SHP77 (cell line): ENCODE measurements around the gene CISD2.
"Not testable (repeated sequence)": the region's sequence is repeated elsewhere in the genome, so short reads cannot be mapped to it uniquely, and the experiment has no call there.

Source experiments
- DNase-seq, 2 experiments: peaks; one replicate each; lab custom pipeline; 2025; lab: John Stamatoyannopoulos, UW

CISD2 gene

DNA sequence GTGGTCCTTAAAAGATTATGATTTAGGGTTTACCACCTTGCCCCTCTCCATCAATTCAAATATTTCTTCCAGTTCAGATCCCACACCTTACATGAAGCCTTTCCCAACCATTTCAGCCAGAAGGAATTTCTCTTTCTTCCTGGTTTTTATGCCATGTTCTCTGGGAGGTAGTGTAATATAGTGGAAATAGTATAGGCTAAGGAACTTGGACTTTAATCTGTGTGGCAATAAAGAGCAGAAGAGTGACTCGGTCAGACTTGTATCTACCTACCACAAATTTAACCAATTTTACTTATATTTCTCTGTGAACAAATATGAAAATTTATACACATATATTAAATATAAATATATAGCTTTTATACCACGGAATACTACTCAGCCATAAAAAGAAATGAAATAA, 18.4 kb upstream of the CISD2 start:
- DNase-seq = no peak

DNA sequence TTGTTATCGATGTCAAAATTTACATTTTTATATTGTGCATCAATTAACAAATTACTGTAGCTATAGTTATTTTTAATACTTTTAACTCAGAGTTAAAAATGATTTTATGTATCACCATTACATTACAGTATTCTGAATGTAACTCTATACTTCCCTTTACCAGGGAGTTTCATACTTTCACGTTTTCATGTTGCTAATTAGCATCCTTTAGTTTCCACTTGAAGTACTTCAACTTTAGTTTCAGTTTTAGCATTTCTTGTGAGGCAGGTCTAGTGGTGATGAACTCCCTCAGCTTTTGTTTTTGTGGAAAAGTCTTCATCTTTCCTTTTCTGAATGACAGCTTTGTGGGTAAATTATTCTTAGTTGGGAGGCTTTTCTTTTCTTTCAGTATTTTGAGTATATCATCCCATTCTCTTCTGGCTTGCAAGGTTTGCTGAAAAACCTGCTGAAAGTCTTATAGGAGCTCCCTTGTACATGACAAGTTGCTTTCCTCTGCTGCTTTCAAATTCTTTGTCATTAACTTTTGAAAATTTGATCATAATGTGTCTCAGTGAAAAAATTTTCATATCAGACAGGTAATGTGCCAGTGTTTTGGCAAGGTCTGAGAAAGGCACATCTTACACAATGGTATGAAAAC, 9.8 kb upstream of the CISD2 start:
- no peak for DNase-seq

DNA sequence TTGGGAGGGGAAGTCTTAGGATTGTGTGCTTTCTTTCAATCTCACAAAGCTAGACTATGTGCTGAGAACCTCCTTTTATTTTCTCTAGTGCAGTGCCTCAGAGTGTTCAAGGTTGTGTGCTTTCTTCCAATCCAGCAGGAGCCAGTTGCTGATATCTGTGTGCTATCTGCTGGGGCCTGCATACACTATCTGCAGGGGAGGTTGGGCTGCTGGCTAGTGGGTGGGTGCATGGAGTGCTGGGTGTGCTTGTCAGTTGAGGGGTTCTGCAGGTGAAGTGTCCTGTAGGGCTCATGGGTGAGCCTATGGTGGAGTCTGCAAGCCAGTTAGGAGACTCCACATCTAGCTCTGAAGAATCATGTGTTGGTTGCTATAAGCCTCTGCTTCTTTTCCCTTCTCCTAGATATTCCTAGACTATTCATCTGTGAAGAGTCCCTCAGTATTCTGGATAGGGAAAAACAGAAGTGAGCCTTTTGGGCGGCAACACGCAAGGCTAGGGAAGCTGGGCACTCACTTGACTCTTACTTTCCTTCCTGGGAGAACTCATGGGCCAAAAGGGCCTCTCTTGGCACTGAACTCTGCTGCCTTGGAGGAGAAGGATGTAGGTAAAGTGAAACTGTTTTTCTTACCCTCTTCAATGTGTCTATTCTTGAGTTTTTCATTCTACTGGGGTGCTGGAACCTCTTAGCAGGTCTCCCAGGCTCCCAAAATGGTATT, 8.0 kb upstream of the CISD2 start:
- no peak for DNase-seq

DNA sequence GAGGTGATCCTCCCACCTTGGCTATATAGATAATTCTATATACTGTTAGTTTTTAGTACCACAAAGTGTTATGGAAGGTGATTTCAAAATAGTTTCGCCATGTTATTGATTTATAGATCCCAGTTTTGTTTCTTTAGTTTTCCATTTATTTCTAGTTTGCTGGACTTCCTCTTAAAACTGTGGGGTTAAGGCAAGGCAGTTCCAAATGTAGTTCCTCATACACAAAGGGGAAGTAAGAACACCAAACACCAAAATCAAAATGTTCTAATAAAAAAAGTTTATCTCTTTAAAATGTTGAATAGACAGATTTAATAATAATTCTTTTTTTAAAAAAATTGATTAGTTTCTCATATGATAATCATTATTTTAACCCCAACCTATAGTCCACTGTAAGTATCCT, 6.8 kb upstream of the CISD2 start:
- DNase-seq = no peak

DNA sequence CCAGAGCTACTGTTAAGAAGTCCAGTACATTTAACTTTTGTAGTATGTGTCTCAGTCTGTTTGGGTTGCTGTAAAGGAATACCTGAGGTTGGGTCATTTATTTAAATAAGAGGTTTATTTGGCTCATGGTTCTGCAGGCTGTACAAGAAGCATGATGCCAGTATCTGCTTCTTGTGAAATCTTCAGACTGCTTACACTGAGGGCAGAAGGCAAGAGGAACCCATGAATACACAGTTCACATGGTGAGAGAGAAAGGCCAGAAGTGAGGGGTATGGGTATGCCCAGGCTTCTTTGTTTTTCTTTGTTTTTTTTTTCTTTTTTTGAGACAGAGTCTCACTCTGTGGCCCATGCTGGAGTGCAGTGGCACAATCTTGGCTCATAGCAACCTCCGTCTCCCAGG, 6.0 kb upstream of the CISD2 start:
- no peak for DNase-seq

DNA sequence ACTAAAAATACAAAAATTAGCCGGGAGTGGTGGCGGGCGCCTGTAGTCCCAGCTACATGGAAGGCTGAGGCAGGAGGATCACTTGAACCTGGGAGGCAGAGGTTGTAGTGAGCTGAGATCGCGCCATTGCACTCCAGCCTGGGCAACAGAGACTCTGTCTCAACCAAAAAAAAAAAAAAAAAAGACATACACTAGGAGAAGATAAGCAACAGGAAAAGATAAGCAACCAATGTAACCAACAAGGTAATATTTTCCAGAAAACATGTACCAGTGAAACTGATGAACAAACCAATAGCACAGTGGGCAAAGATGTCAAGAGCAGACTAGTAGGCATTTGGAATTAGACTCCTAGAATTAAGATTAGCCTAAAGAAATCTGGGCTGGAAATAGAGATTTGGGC, 3.5 kb upstream of the CISD2 start:
- DNase-seq = not testable (repeated sequence)

DNA sequence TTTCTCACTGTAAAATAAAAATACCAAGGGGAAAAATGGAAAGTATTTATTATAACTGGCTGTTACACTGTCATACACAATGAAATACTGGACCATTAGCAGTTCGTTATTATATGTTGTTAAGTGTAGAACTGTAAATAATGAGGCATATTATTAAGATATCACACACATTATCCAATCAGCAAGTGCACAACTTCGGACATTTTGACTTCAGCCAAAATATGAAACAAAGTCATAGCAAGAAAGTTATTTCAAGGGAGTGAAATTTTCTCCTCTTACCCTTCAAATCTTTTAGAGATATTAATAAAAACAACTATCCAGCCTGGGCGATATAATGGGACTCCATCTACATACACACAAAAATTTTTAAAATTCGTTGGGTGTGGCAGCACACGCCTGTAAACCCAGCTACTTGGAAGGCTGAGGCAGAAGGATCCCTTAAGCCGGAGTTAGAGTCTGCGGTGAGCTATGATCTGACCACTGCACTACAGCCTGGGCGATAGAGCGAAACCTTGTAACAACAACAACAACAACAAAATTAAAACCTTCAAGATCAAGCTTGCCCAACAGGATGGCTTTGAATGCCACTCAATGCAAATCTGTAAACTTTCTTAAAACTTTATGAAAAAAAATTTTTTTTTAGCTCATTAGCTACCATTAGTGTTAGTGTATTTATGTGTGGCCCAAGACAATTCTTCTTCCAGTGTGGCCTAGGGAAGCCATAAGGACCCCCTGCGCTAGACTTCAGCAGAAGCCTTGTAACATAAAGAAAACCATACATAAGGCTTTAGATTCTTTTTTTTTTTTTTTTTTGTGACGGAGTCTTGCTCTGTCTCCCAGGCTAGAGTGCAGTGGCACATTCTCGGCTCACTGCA, 1.3 kb upstream of the CISD2 start:
- DNase-seq = no peak

DNA sequence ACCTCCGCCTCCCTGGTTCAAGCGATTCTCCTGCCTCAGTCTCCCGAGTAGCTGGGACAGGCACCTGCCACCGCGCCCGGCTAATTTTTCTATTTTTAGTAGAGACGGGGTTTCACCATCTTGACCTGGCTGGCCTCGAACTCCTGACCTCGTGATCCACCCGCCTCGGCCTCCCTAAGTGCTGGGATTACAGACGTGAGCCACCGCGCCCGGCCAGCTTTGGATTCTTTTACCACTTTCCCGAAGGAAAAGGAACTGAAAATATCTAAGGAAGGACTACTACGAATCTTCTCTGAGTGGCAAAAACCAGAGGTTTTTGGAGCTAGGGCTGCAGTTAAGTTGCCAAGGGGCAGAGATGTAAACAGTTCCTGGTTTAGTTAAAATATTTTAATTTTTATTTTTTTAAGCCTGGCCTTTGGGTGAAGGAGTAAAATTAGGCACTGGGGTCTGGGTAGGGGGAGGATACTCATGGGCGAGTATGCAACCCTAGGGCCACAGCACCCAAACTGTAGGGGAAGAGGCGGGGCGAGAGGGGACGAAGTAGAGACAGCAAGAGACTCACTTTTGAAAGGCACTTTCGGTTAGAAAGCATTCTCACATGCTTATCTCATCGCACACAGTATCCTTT, 525 bp upstream of the CISD2 start:
- no peak for DNase-seq

DNA sequence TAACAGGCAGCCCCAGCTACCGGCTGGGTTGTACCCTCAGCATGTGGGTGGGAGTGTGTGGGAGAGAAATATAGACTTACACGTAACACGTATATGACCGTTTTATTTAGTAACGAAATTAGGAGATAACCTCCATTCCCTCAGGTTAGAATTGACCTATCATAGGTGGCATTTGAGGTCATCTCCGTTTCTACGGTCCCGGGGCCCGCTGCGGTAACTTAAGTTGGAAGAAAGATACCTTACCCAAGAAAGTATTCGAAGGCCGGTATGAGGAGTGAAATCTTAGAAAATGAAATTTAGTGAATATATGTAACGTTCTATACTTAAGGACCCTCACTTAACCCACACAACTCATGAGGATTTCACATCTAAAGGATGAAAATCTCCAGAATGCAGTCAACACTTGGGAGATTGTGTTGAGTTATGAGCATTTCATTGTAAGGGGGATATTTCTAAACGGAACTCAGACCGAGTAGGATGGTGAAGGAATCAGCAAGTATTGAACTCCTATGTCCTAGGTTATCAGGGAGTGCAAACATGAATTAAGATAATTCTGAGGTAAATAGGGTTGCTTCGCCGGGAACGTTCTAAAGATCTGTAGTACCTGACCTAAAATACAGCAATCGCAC, 891 bp downstream of the CISD2 start:
- no peak for DNase-seq

DNA sequence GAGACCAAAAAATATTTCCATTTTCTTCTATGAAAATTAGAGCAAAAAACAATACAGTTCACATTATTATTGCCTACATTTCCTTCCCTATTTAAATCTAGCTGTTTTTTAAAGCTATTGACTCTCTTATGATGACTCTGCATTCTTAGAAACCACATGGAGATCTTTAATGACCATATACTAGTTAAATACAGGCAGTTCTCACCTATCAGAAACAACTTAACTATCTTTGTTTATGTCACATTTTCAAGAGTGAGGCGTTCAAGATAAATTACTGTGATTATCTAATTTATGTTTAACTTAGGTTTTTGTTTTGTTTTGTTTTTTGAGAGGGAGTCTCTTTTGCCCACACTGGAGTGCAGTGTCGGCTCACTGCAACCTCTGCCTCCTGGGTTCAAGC, 3.0 kb downstream of the CISD2 start:
- DNase-seq = no peak

DNA sequence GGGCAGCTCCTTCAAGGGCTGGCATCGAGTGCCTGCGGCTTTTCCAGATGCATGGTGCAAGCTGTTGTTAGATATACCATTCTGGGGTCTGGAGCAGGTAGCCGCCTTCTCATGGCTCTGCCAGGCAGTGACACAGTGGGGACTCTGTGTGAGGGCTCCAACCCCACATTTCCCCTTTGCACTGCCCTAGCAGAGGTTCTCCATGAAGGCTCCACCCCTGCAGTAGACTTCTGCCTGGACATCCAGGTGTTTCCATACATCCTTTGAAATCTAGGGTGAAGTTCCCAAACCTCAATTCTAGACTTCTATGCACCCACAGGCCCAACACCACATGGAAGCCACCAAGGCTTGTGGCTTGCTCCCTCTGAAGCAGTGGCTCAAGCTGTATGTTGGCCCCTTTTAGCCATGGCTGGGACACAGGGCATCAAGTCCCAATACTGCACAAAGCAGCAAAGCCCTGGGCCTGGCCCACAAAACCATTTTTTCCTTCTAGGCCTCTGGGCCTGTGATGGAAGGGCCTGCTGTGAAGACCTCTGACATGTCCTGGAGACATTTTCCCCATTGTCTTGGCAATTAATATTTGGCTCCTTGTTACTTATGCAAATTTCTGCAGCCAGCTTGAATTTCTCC, 8.8 kb downstream of the CISD2 start:
- DNase-seq = not testable (repeated sequence)

DNA sequence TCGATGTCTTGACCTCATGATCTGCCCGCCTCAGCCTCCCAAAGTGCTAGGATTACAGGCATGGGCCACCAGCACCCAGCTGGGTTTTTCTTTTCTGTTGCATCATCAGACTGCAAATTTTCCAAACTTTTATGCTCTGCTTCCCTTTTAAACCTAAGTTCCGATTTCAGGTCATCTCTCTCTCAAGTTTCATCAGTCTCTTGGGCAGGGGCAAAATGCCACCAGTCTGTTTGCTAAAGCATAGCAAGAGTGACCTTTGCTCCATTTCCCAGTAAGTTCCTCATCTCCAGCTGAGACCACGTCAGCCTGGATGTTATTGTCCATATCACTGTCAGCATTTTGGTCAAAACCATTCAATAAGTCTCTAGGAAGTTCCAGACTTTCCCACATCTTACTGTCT, 9.6 kb downstream of the CISD2 start:
- not testable (repeated sequence) for DNase-seq

DNA sequence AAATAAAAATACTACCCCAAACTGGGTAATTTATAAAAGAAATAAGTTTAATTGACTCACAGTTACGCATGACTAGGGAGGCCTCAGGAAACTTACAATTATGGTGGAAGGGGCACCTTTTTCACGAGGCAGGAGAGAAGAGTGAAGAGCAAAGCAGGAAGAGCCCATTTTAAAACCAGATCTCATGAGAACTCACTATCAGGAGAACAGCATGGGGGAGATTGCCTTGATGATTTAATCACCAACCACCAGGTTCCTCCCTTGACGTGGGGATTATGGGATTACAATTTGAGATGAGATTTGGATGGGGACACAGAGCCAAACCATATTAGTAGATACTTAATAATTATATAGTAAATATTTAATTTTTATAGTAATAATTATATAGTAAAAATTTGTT, 10.1 kb downstream of the CISD2 start:
- no peak for DNase-seq

DNA sequence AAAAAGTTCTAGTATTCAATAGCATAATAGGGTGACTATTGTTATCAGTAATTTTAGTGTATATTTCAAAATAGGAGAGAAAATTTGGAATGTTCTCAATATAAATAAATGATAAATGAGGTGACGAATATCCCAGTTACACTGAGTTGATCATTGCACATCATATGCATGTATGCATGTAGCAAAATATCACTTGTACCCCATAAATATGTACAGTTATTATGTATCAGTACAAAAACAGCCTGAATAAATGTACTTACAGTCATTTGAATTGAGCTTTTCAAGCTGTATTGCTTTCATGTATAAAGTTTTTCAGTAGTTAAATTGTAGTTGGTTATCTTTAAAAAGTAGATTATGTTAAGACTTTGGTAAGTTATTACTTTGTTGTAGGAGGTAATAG, 12.6 kb downstream of the CISD2 start:
- no peak for DNase-seq

DNA sequence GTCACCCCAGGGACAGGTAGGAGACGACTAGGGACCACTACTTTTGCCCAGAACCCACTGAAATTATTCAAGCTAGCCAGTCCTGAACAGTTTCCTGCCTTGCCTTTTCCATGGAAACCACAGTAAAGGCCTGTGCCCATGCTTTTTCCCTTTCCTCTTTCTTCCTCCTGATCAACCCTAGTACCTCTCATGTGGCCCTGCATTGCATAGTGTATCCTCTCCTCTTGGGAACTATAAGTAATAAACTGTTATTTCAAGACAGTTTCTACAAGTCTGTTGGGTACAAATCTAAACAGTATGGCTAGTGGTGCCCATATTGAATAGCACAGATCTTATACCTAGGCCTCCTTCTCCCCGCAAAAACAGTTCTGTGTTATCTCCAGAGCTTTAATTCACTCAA, 14.5 kb downstream of the CISD2 start:
- no peak for DNase-seq

DNA sequence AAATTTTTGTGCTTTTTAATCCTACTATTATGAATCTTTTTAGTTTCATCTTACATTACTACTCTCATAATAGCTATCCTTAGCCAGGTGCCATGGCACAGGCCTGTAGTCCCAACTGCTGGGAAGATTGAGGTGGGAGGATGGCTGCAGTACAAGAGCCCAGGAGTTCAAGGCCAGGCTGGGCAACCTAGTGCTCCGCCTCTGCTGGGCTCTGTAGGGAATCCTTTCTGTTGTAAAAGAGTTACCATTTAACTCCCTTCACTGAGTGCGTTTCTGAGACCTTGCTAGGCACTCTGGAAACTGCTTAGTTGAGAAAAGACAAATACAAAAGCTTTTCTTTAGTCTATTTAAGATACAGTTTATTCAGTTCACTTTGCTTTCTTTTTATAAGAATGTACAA, 19.8 kb downstream of the CISD2 start:
- DNase-seq = not testable (repeated sequence)

DNA sequence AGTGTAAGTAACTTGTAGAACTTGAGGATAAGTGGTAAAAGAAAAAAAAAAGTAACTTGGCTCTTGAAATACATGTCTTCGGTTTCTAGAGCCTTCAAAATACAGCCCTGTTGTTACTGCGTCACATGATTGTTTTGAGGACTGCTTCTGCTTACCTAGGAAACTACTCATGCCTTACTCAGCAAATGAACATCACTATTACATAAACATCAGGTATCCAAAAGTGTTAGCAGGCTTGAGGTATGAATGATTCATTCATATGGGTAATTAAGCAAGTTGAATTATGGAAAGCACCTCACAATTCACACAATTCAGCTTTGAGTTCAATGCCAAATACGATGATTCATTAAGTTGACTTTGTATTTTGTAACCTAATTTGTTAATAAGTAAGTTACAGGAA, 21.1 kb downstream of the CISD2 start:
- not testable (repeated sequence) for DNase-seq

DNA sequence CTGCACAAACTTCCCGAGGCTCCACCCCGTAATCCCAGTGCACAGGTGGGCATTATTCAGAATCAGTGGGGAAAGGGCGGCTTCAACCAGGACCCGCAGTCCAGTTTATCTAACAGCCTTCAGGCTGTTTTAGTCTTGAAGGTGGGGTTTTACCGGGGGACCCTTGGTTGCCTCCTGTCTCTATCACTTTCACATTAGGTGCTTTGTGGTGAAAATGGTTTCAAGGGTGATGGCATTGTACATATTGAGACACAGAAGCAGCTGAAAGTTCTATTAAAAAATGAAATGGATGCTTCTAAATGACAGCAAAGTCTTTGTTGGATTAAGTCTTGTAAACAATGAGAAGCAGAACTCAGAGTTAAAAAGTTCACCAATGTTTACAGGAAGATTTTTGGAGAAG, 27.8 kb downstream of the CISD2 start:
- DNase-seq = not testable (repeated sequence)

DNA sequence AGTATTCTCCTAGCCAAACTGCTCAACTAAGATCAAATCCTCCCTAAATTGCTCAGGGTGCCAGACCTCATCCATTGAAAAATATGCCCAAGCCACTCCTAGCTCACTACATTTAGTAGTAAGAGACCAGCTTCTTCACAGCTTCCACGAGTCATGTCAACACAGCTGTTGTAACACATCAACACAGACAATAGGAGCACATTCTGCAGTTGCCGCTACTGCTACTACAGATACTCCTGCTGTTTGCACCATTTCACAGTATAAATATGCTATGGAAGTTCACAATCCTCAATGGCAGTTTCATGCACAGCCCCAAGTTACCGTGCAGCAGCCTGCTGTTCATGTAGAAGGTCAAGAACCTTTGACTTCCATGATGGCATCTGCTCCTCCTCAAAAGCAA, 28.8 kb downstream of the CISD2 start:
- DNase-seq = not testable (repeated sequence)

DNA sequence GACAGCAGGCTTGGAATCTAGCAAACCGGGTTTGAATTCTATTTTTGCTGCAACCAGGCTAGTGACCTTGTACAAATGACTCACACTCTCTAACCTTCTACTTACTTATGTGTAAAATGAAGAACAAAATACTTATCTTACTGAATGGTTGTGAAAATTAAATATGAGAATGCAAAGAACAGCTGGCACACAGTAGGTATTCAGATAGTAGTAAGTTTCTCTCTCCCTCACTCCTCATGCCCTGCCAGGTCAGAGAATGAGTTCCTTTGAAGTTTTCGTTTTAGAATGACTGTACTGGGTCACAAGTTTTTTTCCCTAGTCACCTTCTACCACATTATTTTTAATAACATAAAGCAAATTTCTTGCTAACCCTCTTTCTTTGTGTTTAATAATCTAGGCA, 33.0 kb downstream of the CISD2 start:
- DNase-seq = no peak

DNA sequence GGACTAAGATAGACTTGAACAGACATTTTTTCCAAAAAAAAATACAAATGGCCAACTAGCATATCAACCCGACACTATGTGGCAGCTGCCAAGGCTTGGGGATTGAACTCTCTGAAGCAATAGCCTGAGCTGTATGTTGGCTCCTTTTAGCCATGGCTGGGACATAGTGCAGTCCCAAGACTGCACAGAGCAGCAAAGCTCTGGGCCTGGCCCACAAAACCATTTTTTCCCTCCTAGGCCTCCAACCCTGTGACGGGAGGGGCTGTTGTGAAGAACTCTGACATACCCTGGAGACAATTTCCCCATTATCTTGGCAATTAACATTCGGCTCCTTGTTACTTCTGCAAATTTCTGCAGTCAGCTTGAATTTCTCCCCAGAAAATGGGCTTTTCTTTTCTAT, 50.1 kb downstream of the CISD2 start:
- DNase-seq = no peak

DNA sequence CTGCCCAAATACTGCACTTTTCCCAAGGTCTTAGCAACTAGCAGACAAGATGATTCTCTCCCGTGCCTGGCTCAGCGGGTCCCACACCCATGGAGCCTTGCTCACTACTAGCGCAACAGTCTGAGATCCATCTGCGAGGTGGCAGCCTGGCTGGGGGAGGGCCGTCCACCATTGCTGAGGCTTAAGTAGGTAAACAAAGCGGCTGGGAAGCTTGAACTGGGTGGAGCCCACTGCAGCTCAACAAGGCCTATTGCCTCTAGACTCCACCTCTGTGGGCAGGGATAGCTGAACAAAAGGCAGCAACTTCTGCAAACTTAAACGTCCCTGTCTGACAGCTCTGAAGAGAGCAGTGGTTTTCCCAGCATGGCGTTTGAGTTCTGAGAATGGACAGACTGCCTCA, 50.9 kb downstream of the CISD2 start:
- not testable (repeated sequence) for DNase-seq
